Measurements from ENCODE around the gene SCAMP5.
A peak's percentile ranks its signal among the peaks of the same experiment; 100 is the strongest.

The SCAMP5 gene

DNA sequence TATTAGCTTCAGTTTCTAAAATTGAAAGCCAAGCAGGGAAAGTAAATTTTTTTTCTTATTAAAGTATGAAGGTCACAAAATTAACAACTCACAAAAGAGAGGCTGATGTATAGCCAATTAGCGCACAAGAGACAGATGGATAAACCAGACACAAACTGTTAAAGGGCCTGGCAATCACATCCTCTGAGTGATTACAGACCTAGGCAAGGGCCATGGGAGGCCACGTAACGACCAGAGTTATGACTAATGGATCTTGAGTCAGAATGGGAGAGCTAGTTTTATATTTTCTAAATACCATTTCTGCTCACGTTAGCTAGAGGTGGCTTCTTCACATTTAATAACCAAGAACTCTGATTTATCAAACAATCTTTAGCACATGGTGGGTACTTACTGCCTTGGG lies 17.8 kb upstream of the SCAMP5 start:
- DNase-seq (ENCODE audit: low read depth) = no peak

DNA sequence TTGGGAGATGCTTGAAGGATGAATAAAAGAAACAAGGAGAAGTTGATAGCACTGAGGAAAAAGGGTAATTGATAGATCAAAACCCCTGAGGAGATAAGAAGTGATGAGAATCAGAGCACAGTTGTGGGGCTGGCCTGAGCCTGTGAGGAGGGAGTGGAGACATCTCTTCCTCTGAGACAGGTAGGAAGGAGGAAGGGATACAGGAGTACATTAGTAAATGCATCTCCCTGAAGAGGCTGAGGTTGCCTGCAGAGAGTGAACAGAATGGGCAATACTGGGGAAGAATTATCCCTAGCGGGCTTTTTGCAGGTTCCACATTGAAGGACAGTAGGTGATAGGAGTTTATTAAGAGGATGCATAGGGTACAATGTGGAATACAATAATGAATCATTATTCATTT lies 17.3 kb upstream of the SCAMP5 start:
- no peak for DNase-seq (ENCODE audit: low read depth)

DNA sequence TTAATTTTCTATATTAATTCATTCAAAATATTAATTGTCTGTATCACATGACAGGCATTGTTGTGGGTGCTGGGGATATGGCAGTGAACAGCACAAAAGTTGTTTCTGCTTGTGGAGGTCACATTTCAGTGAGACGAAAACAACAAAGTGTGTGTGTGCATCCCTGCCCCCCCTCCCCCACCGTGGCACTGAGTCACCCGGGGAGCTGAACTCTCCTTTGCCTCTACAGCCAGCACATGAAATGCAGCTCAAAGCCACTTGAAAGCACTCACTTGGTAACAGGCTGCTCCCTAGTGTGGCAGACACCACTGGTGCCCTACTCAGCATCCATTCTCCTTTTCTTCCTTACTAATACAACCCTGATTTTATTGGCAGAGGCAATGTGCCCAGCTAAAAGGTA lies 16.9 kb upstream of the SCAMP5 start:
- peak; percentile 50 for DNase-seq (ENCODE audit: low read depth)

DNA sequence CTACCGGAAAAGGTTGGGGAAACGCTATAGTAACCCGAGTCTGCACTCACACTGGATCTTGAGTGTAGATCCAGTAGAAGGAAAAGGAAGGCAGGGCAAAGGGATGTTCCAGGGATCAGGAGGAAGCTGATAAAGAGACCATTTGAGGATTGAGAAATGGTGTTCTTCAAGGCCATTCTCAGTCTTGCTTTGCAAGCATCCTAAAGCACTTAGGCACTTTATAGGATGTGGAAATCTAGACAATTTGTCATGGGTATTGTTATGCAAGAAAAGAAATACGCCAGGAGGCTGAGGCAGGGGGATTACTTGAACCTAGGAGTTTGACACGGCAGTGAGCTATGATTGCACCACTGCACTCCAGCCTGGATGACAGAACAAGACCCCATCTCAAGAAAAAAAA lies 13.2 kb upstream of the SCAMP5 start:
- no peak for DNase-seq (ENCODE audit: low read depth)

DNA sequence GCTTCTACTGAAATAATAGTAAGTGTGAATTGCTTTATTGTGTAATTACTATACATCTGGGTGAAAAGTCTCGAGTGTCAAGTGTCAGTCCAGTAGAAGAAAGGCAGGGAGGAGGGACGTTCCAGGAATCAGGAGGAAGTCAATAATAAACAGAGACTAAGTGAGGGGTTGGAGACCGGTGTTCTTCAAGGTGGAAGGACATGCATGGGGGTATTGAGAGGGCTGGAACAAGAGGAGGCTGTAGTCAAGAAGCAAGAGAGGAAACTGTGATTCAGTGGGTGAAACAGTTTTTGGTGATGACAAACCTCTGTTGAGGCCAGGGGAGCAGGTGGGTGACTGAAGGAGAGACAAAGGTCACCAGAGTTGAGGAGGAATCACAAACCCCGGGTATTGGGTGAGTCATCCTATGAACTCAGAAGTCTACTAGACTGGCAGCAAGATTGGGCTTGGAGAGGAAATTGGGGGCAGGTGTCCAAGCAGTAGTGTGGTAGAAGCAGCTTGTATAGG lies 11.6 kb upstream of the SCAMP5 start:
- peak; percentile 47 for DNase-seq (ENCODE audit: low read depth)

DNA sequence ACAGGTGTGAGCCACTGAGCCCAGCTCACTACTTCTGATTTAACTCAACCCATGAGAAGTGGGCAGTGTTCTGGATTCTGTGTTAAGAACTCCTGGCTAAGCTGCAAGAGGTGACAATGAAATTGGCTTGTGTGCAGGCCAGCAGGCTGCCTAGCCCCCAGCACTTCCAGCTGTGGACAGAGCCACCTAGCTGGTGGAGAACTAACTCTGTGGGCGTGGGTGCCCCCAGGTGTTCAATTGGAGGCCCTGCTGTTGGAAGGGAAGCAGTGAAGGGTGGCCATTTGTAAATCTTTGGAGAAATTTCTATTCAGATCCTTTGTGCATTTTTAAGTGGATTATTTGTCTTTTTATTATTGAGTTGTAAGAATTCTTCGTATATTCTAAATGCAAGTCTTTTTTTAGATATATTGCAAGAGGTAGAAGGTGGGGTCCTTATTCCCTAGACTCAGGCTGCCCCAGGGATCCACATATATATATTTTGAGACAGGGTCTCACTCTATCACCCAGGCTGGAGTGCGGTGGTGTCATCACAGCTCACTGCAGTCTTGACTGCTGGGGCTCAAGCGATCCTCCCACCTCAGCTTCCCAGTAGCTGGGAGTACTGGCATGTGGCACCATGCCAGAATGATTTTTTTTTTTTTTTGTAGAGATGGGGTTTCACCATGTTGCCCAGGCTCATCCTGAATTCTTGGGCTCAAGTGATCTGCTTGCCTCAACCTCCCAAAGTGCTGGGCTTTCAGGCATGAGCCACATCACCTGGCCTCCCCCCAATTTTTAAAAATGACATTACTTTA lies 7.2 kb upstream of the SCAMP5 start:
- peak; percentile 34 for DNase-seq (ENCODE audit: low read depth)

DNA sequence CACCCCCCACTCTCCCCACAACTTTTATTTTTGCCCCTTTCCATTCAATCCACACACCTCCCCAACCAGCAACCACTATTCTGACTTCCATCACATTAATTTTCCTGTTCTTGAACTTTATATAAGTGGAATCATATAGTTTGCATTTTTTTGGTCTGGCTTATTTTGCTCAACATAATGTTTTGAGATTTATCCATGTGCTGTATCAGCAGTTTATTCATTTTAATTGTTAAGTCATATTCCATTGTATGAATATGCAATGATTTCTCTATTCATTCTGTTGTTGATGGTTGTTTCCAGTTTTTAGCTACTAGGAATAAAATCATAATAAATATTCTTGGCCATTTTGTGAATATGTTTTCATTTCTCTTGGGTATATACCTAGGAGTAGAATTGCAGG lies 5.8 kb upstream of the SCAMP5 start:
- DNase-seq (ENCODE audit: low read depth) = no peak

DNA sequence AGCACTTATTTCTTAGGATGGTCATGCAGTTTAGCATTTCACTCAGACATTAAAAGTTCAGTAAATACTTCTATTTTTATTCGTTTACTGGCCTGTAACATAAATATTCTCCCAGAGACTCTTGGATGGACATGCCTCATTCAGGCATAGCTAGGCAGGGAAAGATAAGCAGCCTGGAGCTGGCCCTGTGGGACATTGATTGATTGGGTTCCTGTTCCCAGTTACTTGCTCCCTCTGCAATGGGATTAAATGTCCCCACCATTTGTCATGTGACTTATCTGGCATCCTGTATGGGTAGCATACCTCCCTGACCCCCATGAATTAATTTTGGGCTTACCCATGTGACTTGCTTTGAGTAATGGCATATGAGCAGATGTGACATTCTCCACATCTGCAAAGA lies 2.7 kb upstream of the SCAMP5 start:
- DNase-seq (ENCODE audit: low read depth) = no peak

DNA sequence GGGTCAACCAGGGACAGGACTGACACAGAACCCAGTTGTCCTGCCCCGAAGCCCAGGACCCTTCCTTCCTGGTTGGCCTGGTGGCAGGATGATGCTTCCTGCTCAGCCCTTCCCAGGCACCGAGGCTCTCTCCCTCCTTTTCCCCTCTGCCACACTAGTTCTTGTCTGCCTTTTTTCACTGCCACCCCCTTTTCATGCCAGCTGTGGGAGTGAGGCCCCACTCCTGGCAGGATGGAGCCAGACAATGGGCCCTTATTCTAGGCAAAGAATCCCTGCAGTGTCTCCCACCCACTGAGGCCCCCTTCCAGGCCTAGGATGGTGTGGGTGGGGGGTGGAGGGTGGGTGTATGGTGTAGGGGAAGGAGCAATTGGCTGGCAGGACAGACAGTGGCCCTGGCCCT lies 1.1 kb upstream of the SCAMP5 start:
- no peak for DNase-seq (ENCODE audit: low read depth)

DNA sequence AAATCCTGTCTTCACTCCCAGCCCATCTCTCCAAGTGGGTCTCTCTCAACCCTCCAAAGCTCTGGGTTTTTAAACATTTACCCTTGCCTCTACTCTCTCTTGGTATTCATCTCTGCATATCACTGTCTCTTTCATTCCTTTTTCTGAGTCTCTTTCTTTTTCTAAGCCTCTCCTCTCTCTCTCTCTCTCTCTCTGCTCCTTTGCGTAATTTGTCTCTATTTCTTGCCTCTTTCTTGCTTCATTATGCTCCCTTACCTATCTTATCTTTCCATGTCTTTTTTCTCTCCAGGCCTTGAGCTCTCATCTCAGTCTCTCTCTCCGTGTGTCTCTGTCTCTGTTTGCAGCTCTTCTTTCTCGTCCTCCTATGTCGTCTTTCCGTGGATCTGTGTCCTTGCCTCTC lies 678 bp upstream of the SCAMP5 start:
- DNase-seq (ENCODE audit: low read depth) = no peak

DNA sequence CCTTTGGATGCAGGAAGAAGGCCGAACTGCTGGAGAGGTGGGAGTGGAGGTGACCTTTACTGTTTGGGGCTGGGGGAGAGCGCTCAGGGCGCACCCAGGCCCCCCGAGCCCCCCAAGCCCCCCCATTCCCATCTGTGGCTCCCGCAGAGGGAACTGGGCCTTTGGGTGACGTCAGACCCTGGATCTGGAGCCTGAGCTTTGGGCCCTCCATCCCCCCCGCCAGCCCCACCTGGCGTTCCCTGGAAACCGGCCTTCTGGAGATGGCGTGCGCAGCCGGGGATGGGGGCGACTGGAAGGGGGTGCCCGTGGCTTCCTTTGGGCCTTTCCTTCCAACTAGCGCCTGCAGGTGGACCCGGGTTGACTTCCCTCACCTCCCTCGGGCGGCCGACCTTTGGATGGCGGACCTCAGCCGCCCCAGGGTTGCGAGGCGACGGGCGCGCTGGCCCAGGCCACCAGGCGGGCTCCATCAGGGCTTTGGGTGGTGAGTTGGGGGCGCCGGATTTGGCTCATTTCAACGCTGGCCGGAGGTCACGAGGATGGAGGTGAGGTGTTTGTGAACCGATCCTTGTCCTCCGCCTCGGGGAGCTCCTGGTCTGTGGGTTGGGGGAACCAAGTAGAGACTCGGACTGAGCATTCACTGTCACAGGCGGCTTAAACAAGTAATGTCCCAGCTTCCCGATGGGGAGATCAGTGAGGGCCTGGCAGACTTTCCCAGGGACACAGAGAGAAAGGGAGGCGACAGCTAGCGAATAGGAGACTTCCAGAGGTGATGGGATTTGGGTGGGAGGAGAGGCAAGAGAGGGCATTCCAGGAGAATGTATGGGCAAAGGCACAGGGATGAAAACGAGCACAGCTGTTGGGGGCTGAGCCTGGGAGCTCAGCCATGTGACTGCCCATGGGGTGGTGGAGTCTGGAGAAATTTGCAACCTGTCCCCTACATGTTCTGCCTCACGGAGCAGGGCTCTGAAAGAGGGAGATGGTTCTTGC lies 709 bp downstream of the SCAMP5 start:
- no peak for DNase-seq (ENCODE audit: low read depth)

DNA sequence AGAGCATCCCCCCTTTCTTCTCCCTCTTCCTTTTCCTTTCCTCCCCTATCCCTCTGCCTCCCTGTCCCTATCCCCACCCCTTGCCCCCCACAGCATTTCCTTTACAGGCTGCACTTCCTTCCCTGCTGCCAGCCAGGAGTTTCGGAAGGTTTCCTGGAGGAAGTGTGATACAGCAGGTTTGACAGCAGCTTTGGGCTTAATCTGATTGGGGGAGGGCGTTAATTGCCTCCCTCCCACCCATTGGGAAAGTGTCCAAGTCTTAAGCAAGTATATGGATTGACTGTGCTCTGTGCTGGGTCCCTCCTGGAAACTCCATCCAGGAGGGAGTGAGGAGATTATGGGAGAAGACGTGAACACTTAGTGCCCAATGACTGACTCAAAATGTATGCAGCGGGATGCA lies 1.8 kb downstream of the SCAMP5 start:
- no peak for DNase-seq (ENCODE audit: low read depth)

DNA sequence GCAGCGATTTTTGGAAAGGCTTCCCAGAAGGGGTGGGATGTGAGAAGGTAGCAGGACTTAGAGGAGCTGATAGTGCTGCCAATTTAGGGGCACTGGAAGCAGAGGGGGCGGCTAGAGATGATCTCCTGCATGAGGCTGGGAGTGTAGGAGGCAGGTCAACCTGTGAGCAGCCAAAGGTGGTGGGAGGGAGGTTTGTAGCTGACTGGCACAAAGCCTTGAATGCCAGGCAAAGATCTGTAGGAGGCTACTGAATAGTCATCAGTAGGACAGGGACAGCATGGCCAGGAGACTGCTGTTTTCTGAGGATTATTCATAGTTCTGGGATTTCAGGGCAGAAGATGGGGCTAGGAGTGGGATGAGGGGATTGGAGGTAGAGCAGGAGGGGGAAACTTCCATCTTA lies 2.2 kb downstream of the SCAMP5 start:
- DNase-seq (ENCODE audit: low read depth) = no peak

DNA sequence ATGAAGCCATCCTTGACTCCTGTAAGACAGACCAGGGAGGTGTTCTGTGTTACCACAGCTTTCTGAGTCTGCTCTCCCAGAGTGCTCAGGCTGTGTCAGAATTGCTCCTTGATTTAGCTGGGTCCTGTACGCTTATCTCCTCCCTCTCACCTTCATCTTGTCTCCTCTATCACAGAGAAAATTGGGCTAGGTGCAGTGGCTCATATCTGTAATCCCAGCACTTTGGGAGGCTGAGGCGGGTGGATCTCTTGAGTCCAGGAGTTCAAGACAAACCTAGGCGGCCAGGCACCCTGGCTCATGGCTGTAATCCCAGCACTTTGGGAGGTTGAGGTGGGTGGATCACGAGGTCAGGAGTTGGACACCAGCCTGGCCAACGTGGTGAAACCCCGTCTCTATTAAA lies 5.9 kb downstream of the SCAMP5 start:
- no peak for DNase-seq (ENCODE audit: low read depth)

DNA sequence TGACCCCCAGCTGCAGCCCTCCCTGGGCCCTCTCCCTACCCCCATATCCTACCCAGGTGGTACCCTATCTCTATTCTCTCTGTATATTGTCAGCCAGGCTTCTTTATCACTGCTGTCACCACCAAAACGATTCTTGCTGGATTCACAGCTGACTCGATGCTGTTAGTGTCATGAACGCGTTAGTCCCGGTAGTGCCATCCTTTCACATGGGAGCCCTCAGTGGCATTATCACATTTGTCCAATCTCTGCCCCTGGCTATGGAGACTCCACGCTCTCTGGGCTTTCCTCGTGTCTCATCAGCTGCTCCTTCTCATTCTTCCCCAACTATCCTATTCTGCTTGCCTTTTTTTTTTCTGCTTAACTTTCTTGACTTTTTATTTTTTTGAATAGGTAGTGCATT lies 7.0 kb downstream of the SCAMP5 start:
- DNase-seq (ENCODE audit: low read depth) = no peak

DNA sequence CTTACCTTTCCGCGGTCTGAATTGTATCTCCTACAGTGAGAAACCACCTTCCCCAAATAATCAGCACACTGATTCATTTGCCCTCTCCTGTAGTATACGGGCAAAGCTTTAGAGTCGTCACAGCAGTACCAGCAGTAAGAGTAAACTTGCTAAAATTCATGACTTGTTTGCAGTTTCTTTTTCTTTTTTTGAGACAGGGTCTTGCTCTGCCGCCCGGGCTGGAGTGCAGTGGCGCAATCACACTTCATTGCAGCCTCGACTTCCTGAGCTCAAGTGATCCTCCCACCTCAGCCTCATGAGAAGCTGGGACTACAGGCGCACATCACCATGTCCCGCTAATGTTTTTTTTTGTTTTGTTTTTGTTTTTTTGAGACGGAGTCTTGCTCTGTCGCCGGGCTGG lies 11.9 kb downstream of the SCAMP5 start:
- DNase-seq (ENCODE audit: low read depth) = no peak

DNA sequence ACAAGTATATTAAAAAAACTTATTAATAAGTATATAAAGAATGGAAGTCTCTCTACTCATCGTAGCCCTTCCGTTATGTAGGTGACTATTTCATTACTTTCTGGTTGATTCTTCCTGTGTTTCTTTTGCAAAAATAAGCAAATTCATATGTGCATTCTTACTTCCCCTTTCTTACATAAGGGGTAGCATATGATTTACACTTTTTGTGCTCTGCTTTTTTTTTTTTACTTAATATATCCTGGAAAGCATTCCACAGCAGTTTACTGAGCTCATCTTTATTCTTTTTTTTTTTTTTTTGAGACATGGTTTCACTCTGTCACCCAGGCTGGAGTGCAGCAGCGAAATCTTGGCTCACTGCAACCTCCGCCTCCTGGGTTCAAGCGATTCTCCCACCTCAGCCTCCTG lies 12.9 kb downstream of the SCAMP5 start:
- no peak for DNase-seq (ENCODE audit: low read depth)

DNA sequence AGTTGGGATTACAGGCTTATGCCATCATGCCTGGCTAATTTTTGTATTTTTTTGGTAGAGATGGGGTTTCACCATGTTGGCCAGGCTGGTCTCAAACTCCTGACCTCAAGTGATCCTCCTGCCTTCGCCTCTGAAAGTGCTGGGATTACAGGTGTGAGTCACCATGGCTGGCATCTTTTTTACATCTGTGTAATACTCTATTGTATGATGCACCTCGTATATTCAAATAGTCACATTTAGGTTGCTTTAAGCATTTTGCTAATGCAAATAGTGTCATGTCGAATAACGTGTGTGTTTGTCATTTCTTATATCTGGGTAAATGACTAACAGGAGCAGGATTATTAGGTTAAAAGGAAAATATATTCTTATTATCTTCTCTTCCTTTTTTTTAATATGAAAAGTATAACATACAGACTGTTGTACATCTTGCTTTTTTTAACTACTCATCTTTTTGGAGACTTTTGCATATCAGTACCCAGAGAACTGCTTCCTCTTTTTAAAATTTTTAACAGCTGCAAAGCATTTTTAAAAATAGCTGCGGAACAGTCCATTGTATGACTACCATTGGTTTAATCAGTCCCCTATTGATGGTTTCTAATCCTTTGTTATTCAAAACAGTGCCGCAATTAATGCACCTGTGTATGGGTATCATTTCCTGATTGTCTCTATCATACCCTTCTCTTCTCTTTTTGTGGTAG lies 13.4 kb downstream of the SCAMP5 start:
- DNase-seq (ENCODE audit: low read depth) = no peak

DNA sequence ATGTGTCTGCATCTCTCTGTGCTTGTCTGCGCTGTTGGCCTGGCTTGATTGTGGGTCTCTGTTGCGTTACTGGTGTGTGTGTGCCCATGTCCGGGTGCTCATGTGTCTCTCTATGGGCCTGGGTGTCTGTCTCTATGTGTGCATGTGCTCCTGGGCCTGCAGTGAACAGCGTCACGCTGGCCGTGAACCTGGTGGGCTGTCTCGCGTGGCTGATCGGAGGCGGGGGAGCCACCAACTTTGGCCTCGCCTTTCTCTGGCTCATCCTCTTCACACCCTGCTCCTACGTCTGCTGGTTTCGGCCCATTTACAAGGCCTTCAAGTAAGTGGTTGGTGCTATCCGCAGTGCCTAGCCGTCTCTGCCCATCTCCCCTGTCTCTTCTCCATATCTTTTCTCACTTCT lies 21.1 kb downstream of the SCAMP5 start:
- no peak for DNase-seq (ENCODE audit: low read depth)

DNA sequence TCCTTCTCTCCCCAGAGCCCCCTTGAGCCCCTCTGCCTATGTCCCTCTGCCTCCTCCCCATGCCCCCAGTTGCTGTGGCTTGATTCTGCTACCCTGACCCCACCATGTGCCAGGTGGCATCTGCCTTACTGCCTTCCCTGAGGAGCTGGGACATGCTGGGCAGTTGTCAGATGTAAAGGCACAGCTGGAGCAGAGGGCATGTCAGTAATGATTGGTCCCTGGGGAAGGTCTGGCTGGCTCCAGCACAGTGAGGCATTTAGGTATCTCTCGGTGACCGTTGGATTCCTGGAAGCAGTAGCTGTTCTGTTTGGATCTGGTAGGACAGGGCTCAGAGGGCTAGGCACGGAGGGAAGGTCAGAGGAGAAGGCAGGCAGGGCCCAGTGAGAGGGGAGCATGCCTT lies 24.6 kb downstream of the SCAMP5 start:
- no peak for DNase-seq (ENCODE audit: low read depth)

DNA sequence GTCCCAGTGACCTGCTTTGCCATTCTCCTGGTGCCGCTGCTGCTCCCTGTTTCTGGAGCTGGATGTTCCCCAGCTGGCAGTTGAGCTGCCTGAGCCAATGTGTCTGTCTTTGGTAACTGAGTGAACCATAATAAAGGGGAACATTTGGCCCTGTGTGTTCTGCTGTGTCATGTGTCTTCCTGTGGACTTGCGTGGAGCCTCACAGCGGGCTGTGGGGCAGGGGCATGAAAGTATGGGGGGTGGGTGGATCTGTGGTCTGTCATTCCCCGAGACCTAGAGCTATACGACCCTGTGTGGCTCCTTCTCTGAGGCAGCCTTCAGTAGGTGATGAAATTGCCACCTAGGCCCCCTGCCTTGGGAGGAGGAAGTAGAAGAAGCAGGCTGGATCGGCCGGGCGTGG lies 26.0 kb downstream of the SCAMP5 start:
- DNase-seq (ENCODE audit: low read depth) = no peak

DNA sequence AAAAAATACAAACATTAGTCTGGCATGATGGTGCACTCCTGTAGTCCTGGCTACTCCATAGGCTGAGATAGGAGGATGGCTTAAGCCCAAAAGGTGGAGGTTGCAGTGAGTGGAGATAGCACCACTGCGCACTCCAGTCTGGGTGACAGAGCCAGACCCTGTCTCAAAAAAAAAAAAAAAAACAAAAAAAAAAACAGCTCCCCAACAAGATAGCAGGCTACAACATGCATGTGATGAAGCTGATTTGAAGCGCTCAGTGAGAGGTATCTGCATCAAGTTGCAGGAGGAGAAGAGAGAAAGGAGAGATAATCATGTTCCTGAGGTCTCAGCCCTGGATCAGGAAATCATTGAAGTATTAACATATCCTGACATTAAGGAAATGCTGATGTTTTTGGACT lies 27.4 kb downstream of the SCAMP5 start:
- DNase-seq (ENCODE audit: low read depth) = no peak
